Measurements from ENCODE around the gene AIFM2. TPM values are rescaled to one million over a fixed set of nuclear protein-coding genes. Genes with fewer than 3 reads are reported as not detected.

The AIFM2 gene
- polyA plus RNA-seq, 1 of the 3 experiments (the other 2 are of a cell fraction): 9.5 TPM

GRCh38 chr10:70078937-70079336, 53.7 kb downstream of the AIFM2 start:
- no peaks in the 10 kb centered on the region for H3K79me2 ChIP-seq (ENCODE audit: insufficient read depth)
- H3F3A ChIP-seq (replicated peaks; ENCODE audit: insufficient read depth): no peaks in the 10 kb centered on the region
- no peaks in the 10 kb centered on the region for H3K27me3 ChIP-seq (ENCODE audit: insufficient read depth)
- no peak overlapping the region for H3K4me2 ChIP-seq
- peaks cover 0 to 4% of the 10 kb centered on the region in 2 experiments; a peak in 1 of 4 replicates for H3K4me1 ChIP-seq (ENCODE audit: control insufficient read depth in 1 of 2, insufficient read depth in 2 of 2, low read depth in 1 of 2, low read length in 1 of 2)
- no peak overlapping the region for H3K27ac ChIP-seq (ENCODE audit: low read depth in 2 of 2, low read length in 1 of 2)
- 99% methylated on average over 7 of the region's 7 CpGs for WGBS (ENCODE audit: low lambda C conversion rate)
- no peak for TF ChIP-seq ZBTB33 (IDR thresholded peaks at IDR 0.05; ENCODE audit: borderline replicate concordance, low read depth)
- H3K9ac ChIP-seq: no peak overlapping the region
- peaks cover 0 to 2% of the 10 kb centered on the region in 2 experiments for H3K36me3 ChIP-seq (replicated peaks in 1 of 2; ENCODE audit: control insufficient read depth in 1 of 2, insufficient read depth in 2 of 2, low read length in 1 of 2)
- ChIA-PET POLR2A (no interaction called here), CTCF (interaction anchor here (1.7 kb wide), 1 partner anchor 37 kb away, joined by 7 read pairs; no protein-coding TSS in a partner anchor)
- H4K20me1 ChIP-seq (ENCODE audit: insufficient read depth): 0 out of 2 replicates have a peak, but pooled peaks cover 6% of the 10 kb centered on the region
- H3K9me3 ChIP-seq: no peaks in the 10 kb centered on the region
- no peak overlapping the region for H3K4me3 ChIP-seq (ENCODE audit: low read depth in 2 of 2, low read length in 1 of 2)
- DNase-seq: no peak
- H3K9me2 ChIP-seq: no peaks in the 10 kb centered on the region
- no peak overlapping the region for H2AFZ ChIP-seq (ENCODE audit: low read depth)

GRCh38 chr10:70078329-70078728, 54.3 kb downstream of the AIFM2 start:
- Histone ChIP-seq H3K79me2 (ENCODE audit: insufficient read depth) (no peaks in the 10 kb centered on the region), H3K4me2 (no peak overlapping the region), H3K9ac (no peak overlapping the region), H3F3A (replicated peaks; ENCODE audit: insufficient read depth) (no peaks in the 10 kb centered on the region), H3K27me3 (ENCODE audit: insufficient read depth) (no peaks in the 10 kb centered on the region), H3K36me3 (replicated peaks in 1 of 2; ENCODE audit: control insufficient read depth in 1 of 2, insufficient read depth in 2 of 2, low read length in 1 of 2) (peaks cover 0 to 2% of the 10 kb centered on the region in 2 experiments), H2AFZ (ENCODE audit: low read depth) (no peak overlapping the region), H3K9me2 (no peaks in the 10 kb centered on the region), H3K27ac (ENCODE audit: low read depth in 2 of 2, low read length in 1 of 2) (no peak overlapping the region), H4K20me1 (ENCODE audit: insufficient read depth) (0 out of 2 replicates have a peak, but pooled peaks cover 6% of the 10 kb centered on the region), H3K4me3 (ENCODE audit: low read depth in 2 of 2, low read length in 1 of 2) (no peak overlapping the region), H3K9me3 (no peaks in the 10 kb centered on the region), H3K4me1 (ENCODE audit: control insufficient read depth in 1 of 2, insufficient read depth in 2 of 2, low read depth in 1 of 2, low read length in 1 of 2) (peaks cover 0 to 4% of the 10 kb centered on the region in 2 experiments; a peak in 1 of 4 replicates)
- DNase-seq: no peak
- 92% methylated on average over 3 of the region's 5 CpGs for WGBS (ENCODE audit: low lambda C conversion rate)
- CTCF ChIA-PET: interaction anchor here (1.7 kb wide), 1 partner anchor 38 kb away, joined by 7 read pairs; no protein-coding TSS in a partner anchor
- POLR2A ChIA-PET: no interaction called here
- TF ChIP-seq NRF1 (IDR thresholded peaks at IDR 0.05; ENCODE audit: low read depth, low read length): no peak
- no peak for TF ChIP-seq MAX (IDR thresholded peaks at IDR 0.05; ENCODE audit: low read depth)
- TF ChIP-seq FOSL2 (IDR thresholded peaks at IDR 0.05; ENCODE audit: borderline replicate concordance, low read depth): no peak
- TF ChIP-seq SIN3A (IDR thresholded peaks at IDR 0.05; ENCODE audit: borderline replicate concordance, low read depth, low read length): no peak
- no peak for TF ChIP-seq RXRA (IDR thresholded peaks at IDR 0.05; ENCODE audit: borderline replicate concordance, low read depth)
- TF ChIP-seq CTCF (IDR thresholded peaks at IDR 0.05): no peak
- TF ChIP-seq ZBTB33 (IDR thresholded peaks at IDR 0.05; ENCODE audit: borderline replicate concordance, low read depth): no peak
- TF ChIP-seq ELF1 (IDR thresholded peaks at IDR 0.05): no peak
- TF ChIP-seq USF2 (IDR thresholded peaks at IDR 0.05; ENCODE audit: borderline replicate concordance, low read depth, low read length): no peak
- no peak for TF ChIP-seq FOXM1 (IDR thresholded peaks at IDR 0.05; ENCODE audit: low read depth)
- no peak for TF ChIP-seq RAD21 (IDR thresholded peaks at IDR 0.05; ENCODE audit: low read length)
- TF ChIP-seq FOXJ3 (CRISPR knock-in tag; IDR thresholded peaks at IDR 0.05): no peak
- TF ChIP-seq USF1 (IDR thresholded peaks at IDR 0.05; ENCODE audit: borderline replicate concordance, low read depth): no peak
- TF ChIP-seq REST (IDR thresholded peaks at IDR 0.05; ENCODE audit: low read depth, low read length): no peak
